H1 (cell line): Measurements from ENCODE around the gene SCAPER. TPM values are rescaled to one million over a fixed set of nuclear protein-coding genes. Genes with fewer than 3 reads are reported as not detected.

ENCODE experiments used
- CTCF ChIA-PET: fragments of 300-600 bp; sonication (Branson Sonifier 250); formaldehyde crosslinking; loops from one replicate; lab custom pipeline; 2021; ENCODE audit not compliant: partially characterized antibody; lab: Charles Lee
- POLR2A ChIA-PET: fragments of 300-600 bp; sonication (Branson Sonifier 250); formaldehyde crosslinking; loops from one replicate; lab custom pipeline; 2021; ENCODE audit warnings: inconsistent platforms; ENCODE audit not compliant: partially characterized antibody; lab: Charles Lee
- DNase-seq, 2 experiments: peaks; one replicate each; pipeline versions ENCODE4 v3.0.0 to v3.0.0-alpha.2; 2010 to 2022; ENCODE audit warnings: low spot score in 2 of 2, low read depth in 1 of 2, mixed read lengths in 1 of 2
- FAIRE-seq: peaks from 2 replicates; lab custom pipeline; 2011; peaks lifted over from hg19 to GRCh38; lab: Jason Lieb, UNC
- H2AFZ ChIP-seq: 2 replicates; pipeline ENCODE4 v1.8.1; 2012; ENCODE audit warnings: low read length, inconsistent platforms
- H2AK5ac ChIP-seq: 2 replicates; pipeline ENCODE4 v1.6.1; 2013; ENCODE audit warnings: low read depth, low read length
- H2BK120ac ChIP-seq: replicated peaks from 2 replicates; pipeline ENCODE3; 2013; ENCODE audit warnings: low read depth, low read length, inconsistent platforms
- H2BK12ac ChIP-seq: 2 replicates; pipeline ENCODE4 v1.6.1; 2013; ENCODE audit warnings: low read depth, low read length
- H2BK15ac ChIP-seq: 2 replicates; pipeline ENCODE4 v1.6.1; 2013; ENCODE audit warnings: low read length
- H2BK20ac ChIP-seq: 2 replicates; pipeline ENCODE4 v1.6.1; 2013; ENCODE audit warnings: low read length
- H2BK5ac ChIP-seq: 2 replicates; pipeline ENCODE4 v1.6.1; 2013; ENCODE audit warnings: low read depth, low read length
- H3K14ac ChIP-seq: 2 replicates; pipeline ENCODE4 v1.6.1; 2013; ENCODE audit warnings: inconsistent platforms; ENCODE audit not compliant: insufficient read length
- H3K18ac ChIP-seq: 2 replicates; pipeline ENCODE4 v1.6.1; 2013; ENCODE audit warnings: low read length; ENCODE audit errors: extremely low read depth
- H3K23ac ChIP-seq: 2 replicates; pipeline ENCODE4 v1.6.1; 2013; ENCODE audit warnings: inconsistent platforms; ENCODE audit not compliant: insufficient read length
- H3K23me2 ChIP-seq: 2 replicates; pipeline ENCODE4 v1.6.1; 2013; ENCODE audit warnings: low read depth, low read length
- H3K27ac ChIP-seq: 2 replicates; pipeline ENCODE4 v1.6.1; 2011; ENCODE audit warnings: low read depth, low read length, inconsistent platforms
- H3K27me3 ChIP-seq, 4 experiments: replicated peaks in 1 of 4; 1 replicate in 1 of 4; 2 replicates in 3 of 4; pipeline versions ENCODE4 v1.6.1 to v1.8.1; 2011 to 2013; ENCODE audit warnings: low read length in 3 of 4, mild to moderate bottlenecking in 3 of 4, inconsistent platforms in 2 of 4, mixed read lengths in 2 of 4, moderate library complexity in 1 of 4; ENCODE audit not compliant: control insufficient read depth in 3 of 4, insufficient read depth in 3 of 4; ENCODE audit errors: extremely low read depth in 1 of 4
- H3K36me3 ChIP-seq, 4 experiments: 2 replicates each; pipeline versions ENCODE4 v1.6.1 to v1.8.1; 2011 to 2013; ENCODE audit warnings: mild to moderate bottlenecking in 4 of 4, low read length in 3 of 4, moderate library complexity in 2 of 4, control low read depth in 1 of 4, inconsistent platforms in 1 of 4; ENCODE audit not compliant: insufficient read depth in 4 of 4, control insufficient read depth in 2 of 4
- H3K4ac ChIP-seq: replicated peaks from 2 replicates; pipeline ENCODE3; 2013; ENCODE audit warnings: low read length, low read depth, mixed read lengths, inconsistent platforms; ENCODE audit not compliant: insufficient read length
- H3K4me1 ChIP-seq, 4 experiments: replicated peaks in 1 of 4; 1 replicate in 1 of 4; 2 replicates in 3 of 4; pipeline versions ENCODE4 v1.6.1 to v1.8.1; 2011 to 2013; ENCODE audit warnings: low read length in 3 of 4, inconsistent platforms in 2 of 4, mixed read lengths in 1 of 4; ENCODE audit not compliant: insufficient read depth in 4 of 4, control insufficient read depth in 3 of 4
- H3K4me2 ChIP-seq, 2 experiments: 2 replicates each; pipeline versions ENCODE4 v1.6.1 to v1.8.1; 2011 to 2013; ENCODE audit warnings: low read depth in 2 of 2, low read length in 2 of 2, control low read depth in 1 of 2, inconsistent platforms in 1 of 2, mild to moderate bottlenecking in 1 of 2; ENCODE audit not compliant: insufficient read depth in 1 of 2
- H3K4me3 ChIP-seq, 4 experiments: fragments of 200-600, 300-600 bp in 1 of 4; sonication (generic), shearing (Covaris generic), sonication (Bioruptor Twin) in 1 of 4; 2 replicates each; pipeline versions ENCODE4 v1.5.1 to v1.8.1; 2011 to 2016; ENCODE audit warnings: low read length in 4 of 4, low read depth in 3 of 4, control low read depth in 2 of 4, inconsistent platforms in 2 of 4, mild to moderate bottlenecking in 2 of 4, mixed read lengths in 1 of 4, moderate library complexity in 1 of 4; ENCODE audit not compliant: insufficient read depth in 2 of 4; ENCODE audit errors: extremely low read depth in 1 of 4
- H3K56ac ChIP-seq: replicated peaks from 2 replicates; pipeline ENCODE3; 2013; ENCODE audit warnings: low read depth, mild to moderate bottlenecking, mixed read lengths, low read length, inconsistent platforms; ENCODE audit not compliant: insufficient read length
- H3K79me1 ChIP-seq: 2 replicates; pipeline ENCODE4 v1.6.1; 2013; ENCODE audit warnings: low read depth, low read length, control low read depth
- H3K79me2 ChIP-seq, 2 experiments: 2 replicates each; pipeline versions ENCODE4 v1.6.1 to v1.8.1; 2012 to 2013; ENCODE audit warnings: low read length in 2 of 2, mild to moderate bottlenecking in 2 of 2, inconsistent platforms in 1 of 2; ENCODE audit not compliant: insufficient read depth in 2 of 2, control insufficient read depth in 1 of 2
- H3K9ac ChIP-seq, 4 experiments: replicated peaks in 1 of 4; 1 replicate in 1 of 4; 2 replicates in 3 of 4; pipeline versions ENCODE4 v1.6.1 to v1.8.1; 2011 to 2013; ENCODE audit warnings: low read depth in 3 of 4, low read length in 3 of 4, control low read depth in 2 of 4, mild to moderate bottlenecking in 2 of 4, moderate library complexity in 2 of 4, inconsistent platforms in 1 of 4; ENCODE audit errors: extremely low read depth in 1 of 4
- H3K9me3 ChIP-seq, 2 experiments: 2 replicates each; pipeline versions ENCODE4 v1.6.1 to v1.8.1; 2012 to 2013; ENCODE audit warnings: mild to moderate bottlenecking in 2 of 2, moderate library complexity in 2 of 2, control low read depth in 1 of 2, inconsistent platforms in 1 of 2, low read depth in 1 of 2, low read length in 1 of 2, mixed read lengths in 1 of 2; ENCODE audit not compliant: insufficient read depth in 2 of 2
- H4K20me1 ChIP-seq, 2 experiments: replicated peaks in 1 of 2; 2 replicates each; pipeline versions ENCODE3 to v1.8.1; 2011 to 2013; ENCODE audit warnings: inconsistent platforms in 2 of 2, low read length in 2 of 2, mild to moderate bottlenecking in 1 of 2; ENCODE audit not compliant: insufficient read depth in 2 of 2, control insufficient read depth in 1 of 2
- H4K5ac ChIP-seq: 2 replicates; pipeline ENCODE4 v1.6.1; 2013; ENCODE audit warnings: low read length, low read depth, mixed read lengths, inconsistent platforms; ENCODE audit not compliant: insufficient read length
- H4K8ac ChIP-seq: 2 replicates; pipeline ENCODE4 v1.8.0; 2013; ENCODE audit warnings: mild to moderate bottlenecking, moderate library complexity, low read length, inconsistent platforms; ENCODE audit not compliant: insufficient read depth; ENCODE audit errors: extremely low read depth
- H4K91ac ChIP-seq: replicated peaks from 2 replicates; pipeline ENCODE3; 2013; ENCODE audit warnings: low read length, mixed read lengths, inconsistent platforms; ENCODE audit not compliant: insufficient read length
- EP300 ChIP-seq, 2 experiments: IDR thresholded peaks; 1 replicate in 1 of 2; 2 replicates in 1 of 2; pipeline ENCODE4 v1.6.1; 2011 to 2012; ENCODE audit warnings: low read depth in 2 of 2, low read length in 2 of 2, mild to moderate bottlenecking in 2 of 2, borderline replicate concordance in 1 of 2, inconsistent platforms in 1 of 2, moderate library complexity in 1 of 2
- JUN ChIP-seq: IDR thresholded peaks from 2 replicates; pipeline ENCODE4 v1.6.1; 2011; ENCODE audit warnings: low read depth, mild to moderate bottlenecking, improper control_type of control experiment, low read length
- NANOG ChIP-seq: IDR thresholded peaks from 2 replicates; pipeline ENCODE4 v1.6.1; 2011; ENCODE audit warnings: low read length, low read depth, mild to moderate bottlenecking, inconsistent platforms; ENCODE audit not compliant: insufficient read depth, poor library complexity, severe bottlenecking
- RXRA ChIP-seq: IDR thresholded peaks from 2 replicates; pipeline ENCODE4 v1.6.1; 2011; ENCODE audit warnings: low read depth, mild to moderate bottlenecking, low read length, moderate library complexity; ENCODE audit not compliant: insufficient read depth
- TAF7 ChIP-seq: optimal IDR thresholded peaks from 2 replicates; pipeline ENCODE3; 2011; ENCODE audit warnings: low read depth, mild to moderate bottlenecking, inconsistent platforms, low read length, moderate library complexity, borderline replicate concordance
- TEAD4 ChIP-seq: IDR thresholded peaks from 2 replicates; pipeline ENCODE4 v1.6.1; 2012; ENCODE audit warnings: low read depth, low read length, inconsistent platforms, mixed read lengths
- ZNF274 ChIP-seq: IDR thresholded peaks from 2 replicates; pipeline ENCODE4 v1.7.0; 2012; ENCODE audit warnings: low read length, borderline replicate concordance; ENCODE audit errors: extremely low read depth
- WGBS, 2 experiments: shearing (Covaris generic) in 1 of 2; methylation state at CpG; one replicate each; pipeline versions ENCODE4 v1.1.6 to v1.1.7; 2013 to 2015; ENCODE audit warnings: low lambda C conversion rate in 2 of 2, mixed read lengths in 2 of 2, inconsistent platforms in 1 of 2, low coverage in 1 of 2, missing lambda C conversion rate in 1 of 2; ENCODE audit not compliant: insufficient replicate concordance in 2 of 2, insufficient coverage in 1 of 2, insufficient read length in 1 of 2; ENCODE audit errors: extremely low coverage in 1 of 2, missing lambda C conversion rate in 1 of 2; 5-methylcytosine and 5-hydroxymethylcytosine counted together
- polyA plus RNA-seq, 7 experiments: library from polyadenylated mRNA; depleted of rRNA in 3 of 7; stranded (reverse) in 5 of 7; unstranded in 2 of 7; fragments of >200 nt in 5 of 7; fragments of 200-250 nt in 2 of 7; gene quantifications; 1 replicate in 5 of 7; 2 replicates in 1 of 7; 4 replicates in 1 of 7; pipeline versions ENCODE4 v1.2.1 to v1.2.3, GENCODE V29; 2011 to 2013; ENCODE audit warnings: missing spikeins in 2 of 7, mixed read lengths in 2 of 7
- total RNA-seq: library from RNA; stranded (reverse); fragmentation: NEBNext Ultra II Directional; extraction: Animal tissue kit (Norgen Biotek cat#: 25700); gene quantifications from 2 replicates; pipeline ENCODE4 v1.2.1, GENCODE V29; 2021
- TF ChIP-seq, protein P1 (sequence below): IDR thresholded peaks from 2 replicates; pipeline ENCODE4 v1.6.1; 2012; ENCODE audit warnings: low read length, inconsistent platforms
- TF ChIP-seq, protein P2 (sequence below): IDR thresholded peaks from 2 replicates; pipeline ENCODE4 v1.6.1; 2012; ENCODE audit warnings: inconsistent platforms
- TF ChIP-seq, protein P3 (sequence below): IDR thresholded peaks from 2 replicates; pipeline ENCODE4 v1.6.1; 2012; ENCODE audit warnings: inconsistent platforms

SCAPER gene
- total and polyA plus RNA-seq, 2 of the 8 experiments (the other 6 are each of a cell fraction or from before 2014, with no cell fraction given): 1.6 to 6.8 TPM

DNA sequence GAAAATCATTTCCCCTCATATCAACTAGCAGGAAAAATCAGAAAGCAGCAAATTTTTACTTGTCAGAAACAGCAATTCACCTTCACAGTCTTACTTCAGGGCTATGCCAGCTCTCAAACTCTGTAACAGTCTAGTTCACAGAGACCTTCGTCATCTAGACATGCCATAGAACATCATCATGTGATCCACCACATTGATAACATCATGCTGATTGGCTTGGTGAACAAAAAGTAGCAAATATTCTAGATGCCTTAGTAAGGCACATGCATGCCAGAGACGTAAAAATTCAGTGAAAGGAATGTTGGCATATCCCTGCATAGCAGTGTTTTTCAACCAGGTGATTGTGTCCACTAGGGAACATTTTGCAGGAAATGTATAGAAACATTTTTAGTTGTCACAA is 8.6 kb upstream of the SCAPER start:
- Histone ChIP-seq H3K4me3 (no peak overlapping the region), H3K36me3 (no peaks in the 10 kb centered on the region), H2BK12ac (no peak overlapping the region), H3K27ac (no peak overlapping the region), H2BK120ac (no peak overlapping the region), H4K5ac (no peak overlapping the region), H3K23me2 (no peaks in the 10 kb centered on the region), H3K4me1 (no peaks in the 10 kb centered on the region), H3K4ac (no peak overlapping the region), H3K79me1 (no peaks in the 10 kb centered on the region), H3K14ac (no peak overlapping the region), H4K91ac (no peak overlapping the region), H3K27me3 (0 out of 7 replicates have a peak, but pooled peaks cover 0 to 2% (median 0%) of the 10 kb centered on the region in 4 experiments), H2BK20ac (no peak overlapping the region), H2BK5ac (no peak overlapping the region), H3K56ac (no peak overlapping the region), H2BK15ac (no peak overlapping the region), H3K23ac (no peak overlapping the region), H2AFZ (no peak overlapping the region), H3K79me2 (no peaks in the 10 kb centered on the region), H3K18ac (no peak overlapping the region), H3K9me3 (no peaks in the 10 kb centered on the region), H4K20me1 (no peaks in the 10 kb centered on the region), H4K8ac (no peak overlapping the region), H3K4me2 (no peak overlapping the region), H3K9ac (no peak overlapping the region), H2AK5ac (no peak overlapping the region)
- DNase-seq: no peak
- ChIA-PET CTCF (interaction anchor here (0.8 kb wide), 1 partner anchor 58 kb away, joined by 3 read pairs; no protein-coding TSS in a partner anchor), POLR2A (no interaction called here)
- FAIRE-seq: no peak
- 84% methylated on average over 2 of the region's 2 CpGs; no CpG with 5 or more reads in 1 of the 2 experiments for WGBS, 2 experiments
- no peak for TF ChIP-seq NANOG
- no peak for TF ChIP-seq TEAD4
- TF ChIP-seq JUN: no peak
- TF ChIP-seq, protein P1, sequence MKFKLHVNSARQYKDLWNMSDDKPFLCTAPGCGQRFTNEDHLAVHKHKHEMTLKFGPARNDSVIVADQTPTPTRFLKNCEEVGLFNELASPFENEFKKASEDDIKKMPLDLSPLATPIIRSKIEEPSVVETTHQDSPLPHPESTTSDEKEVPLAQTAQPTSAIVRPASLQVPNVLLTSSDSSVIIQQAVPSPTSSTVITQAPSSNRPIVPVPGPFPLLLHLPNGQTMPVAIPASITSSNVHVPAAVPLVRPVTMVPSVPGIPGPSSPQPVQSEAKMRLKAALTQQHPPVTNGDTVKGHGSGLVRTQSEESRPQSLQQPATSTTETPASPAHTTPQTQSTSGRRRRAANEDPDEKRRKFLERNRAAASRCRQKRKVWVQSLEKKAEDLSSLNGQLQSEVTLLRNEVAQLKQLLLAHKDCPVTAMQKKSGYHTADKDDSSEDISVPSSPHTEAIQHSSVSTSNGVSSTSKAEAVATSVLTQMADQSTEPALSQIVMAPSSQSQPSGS: no peak
- TF ChIP-seq ZNF274: no peak
- TF ChIP-seq RXRA: no peak
- TF ChIP-seq, protein P2, sequence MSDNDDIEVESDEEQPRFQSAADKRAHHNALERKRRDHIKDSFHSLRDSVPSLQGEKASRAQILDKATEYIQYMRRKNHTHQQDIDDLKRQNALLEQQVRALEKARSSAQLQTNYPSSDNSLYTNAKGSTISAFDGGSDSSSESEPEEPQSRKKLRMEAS: no peak
- TF ChIP-seq, protein P3, sequence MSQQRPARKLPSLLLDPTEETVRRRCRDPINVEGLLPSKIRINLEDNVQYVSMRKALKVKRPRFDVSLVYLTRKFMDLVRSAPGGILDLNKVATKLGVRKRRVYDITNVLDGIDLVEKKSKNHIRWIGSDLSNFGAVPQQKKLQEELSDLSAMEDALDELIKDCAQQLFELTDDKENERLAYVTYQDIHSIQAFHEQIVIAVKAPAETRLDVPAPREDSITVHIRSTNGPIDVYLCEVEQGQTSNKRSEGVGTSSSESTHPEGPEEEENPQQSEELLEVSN: no peak
- no peak for TF ChIP-seq TAF7
- no peak for TF ChIP-seq EP300 (IDR thresholded peaks at IDR 0.05; ENCODE audit: borderline replicate concordance in 1 of 2, low read depth in 2 of 2, low read length in 2 of 2)
